ENCODE results near the gene ESYT2. TPM values are rescaled to one million over a fixed set of nuclear protein-coding genes. Genes with fewer than 3 reads are reported as not detected.
"Not testable (repeated sequence)": the region's sequence is repeated elsewhere in the genome, so short reads cannot be mapped to it uniquely, and the experiment has no call there.

The ESYT2 gene
- total RNA-seq, 4 donors from 2014 or later, result 91.6 to 159 (median 100) TPM

DNA sequence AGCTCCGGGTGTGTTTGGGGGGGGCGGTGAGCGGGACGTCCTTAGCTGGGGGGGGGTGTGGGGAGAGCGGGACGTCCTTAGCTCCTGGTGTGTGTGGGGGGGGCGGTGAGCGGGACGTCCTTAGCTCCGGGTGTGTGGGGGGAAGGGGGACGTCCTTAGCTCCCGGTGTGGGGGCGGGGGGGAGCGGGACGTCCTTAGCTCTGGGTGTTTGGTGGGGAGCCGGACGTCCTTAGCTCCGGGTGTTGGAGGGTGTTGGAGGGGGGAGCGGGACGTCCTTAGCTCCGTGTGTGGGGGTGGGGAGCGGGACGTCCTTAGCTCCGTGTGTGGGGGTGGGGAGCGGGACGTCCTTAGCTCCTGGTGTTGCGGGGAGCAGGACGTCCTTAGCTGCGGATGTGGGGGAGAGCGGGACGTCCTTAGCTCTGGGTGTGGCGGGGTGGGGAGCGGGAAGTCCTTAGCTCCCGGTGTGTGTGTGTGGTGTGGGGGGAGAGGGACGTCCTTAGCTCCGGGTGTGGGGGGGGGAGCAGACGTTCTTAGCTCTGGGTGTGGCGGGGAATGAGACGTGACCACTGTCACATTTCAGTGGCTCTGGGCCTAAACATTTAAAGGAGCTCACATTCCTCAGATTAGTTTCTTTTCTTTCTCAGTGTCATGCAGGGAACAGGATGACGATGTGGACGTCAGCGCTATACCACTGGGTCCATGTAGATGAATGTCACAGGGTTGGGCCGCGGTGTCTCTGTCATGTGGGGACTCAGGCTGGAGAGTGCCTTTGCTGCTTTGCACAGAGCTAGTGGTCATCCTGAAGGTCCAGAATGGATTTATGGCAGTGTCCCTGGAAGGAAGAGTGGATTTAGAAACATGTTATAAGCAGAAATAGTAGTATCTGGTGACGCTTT lies 34.5 kb upstream of the ESYT2 start:
- no peaks in the 10 kb centered on the region for H3K36me3 ChIP-seq
- DNase-seq, result peak; percentile 59 to 79
- H3K9me3 ChIP-seq, result no peaks in the 10 kb centered on the region
- TF ChIP-seq CTCF (IDR thresholded peaks at IDR 0.05) (no peak), POLR2A (IDR thresholded peaks at IDR 0.05) (no peak)
- no peaks in the 10 kb centered on the region for H3K27me3 ChIP-seq
- H3K27ac ChIP-seq, result peak overlapping the region; percentile 70 to 83
- no peaks in the 10 kb centered on the region for H3K4me1 ChIP-seq
- intact Hi-C loops (cut with DNase I; ENCODE audit: low total_unique reads), result no loop called here
- peak overlapping the region; percentile 50 to 61 for H3K4me3 ChIP-seq

DNA sequence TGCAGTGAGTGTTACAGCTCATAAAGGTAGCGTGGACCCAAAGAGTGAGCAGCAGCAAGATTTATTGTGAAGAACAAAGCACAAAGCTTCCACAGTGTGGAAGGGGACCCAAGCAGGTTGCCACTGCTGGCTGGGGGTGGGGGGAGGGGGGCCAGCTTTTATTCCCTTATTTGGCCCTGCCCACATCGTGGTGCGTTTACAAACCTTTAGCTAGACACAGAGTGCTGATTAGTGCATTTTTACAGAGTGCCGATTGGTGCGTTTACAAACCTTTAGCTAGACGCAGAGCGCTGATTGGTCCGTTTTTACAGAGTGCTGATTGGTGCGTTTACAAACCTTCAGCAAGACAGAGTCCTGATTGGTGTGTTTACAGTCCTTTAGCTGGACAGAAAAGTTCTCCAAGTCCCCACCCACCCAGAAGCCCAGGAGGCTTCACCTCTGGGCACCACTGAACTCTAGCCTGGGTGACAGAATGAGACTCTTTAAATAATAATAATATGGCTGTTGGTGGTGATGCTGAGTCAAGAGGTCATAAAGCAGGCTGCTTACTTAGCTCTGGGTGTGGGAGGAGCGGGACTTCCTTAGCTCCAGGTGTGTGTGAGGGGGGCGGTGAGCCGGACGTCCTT lies 33.8 kb upstream of the ESYT2 start:
- H3K36me3 ChIP-seq; intact Hi-C loops (cut with DNase I; ENCODE audit: low total_unique reads); H3K4me1 ChIP-seq; DNase-seq; H3K27me3 ChIP-seq; H3K9me3 ChIP-seq: not testable (repeated sequence)
- Histone ChIP-seq H3K27ac (peak overlapping the region; percentile 70 to 83), H3K4me3 (peak overlapping the region; percentile 50 to 61)

GRCh38 chr7:158861936-158862704 lies 32.8 kb upstream of the ESYT2 start:
- DNase-seq, result no peak

GRCh38 chr7:158861004-158861787 lies 31.9 kb upstream of the ESYT2 start:
- intact Hi-C loops (cut with DNase I; ENCODE audit: low total_unique reads), result no loop called here
- H3K36me3 ChIP-seq, result no peaks in the 10 kb centered on the region
- no peak for DNase-seq
- TF ChIP-seq POLR2A (IDR thresholded peaks at IDR 0.05) (no peak), CTCF (IDR thresholded peaks at IDR 0.05) (no peak)
- H3K4me3 ChIP-seq, result no peak overlapping the region
- no peaks in the 10 kb centered on the region for H3K9me3 ChIP-seq
- H3K4me1 ChIP-seq, result peaks cover 3 to 4% of the 10 kb centered on the region in 2 donors
- no peaks in the 10 kb centered on the region for H3K27me3 ChIP-seq
- H3K27ac ChIP-seq, result no peak overlapping the region

More at GRCh38 chr7:158861936-158862704, 32.8 kb upstream of the ESYT2 start:
- peaks cover 2 to 4% of the 10 kb centered on the region in 2 donors for H3K4me1 ChIP-seq
- intact Hi-C loops (cut with DNase I; ENCODE audit: low total_unique reads), result no loop called here
- no peaks in the 10 kb centered on the region for H3K36me3 ChIP-seq
- no peaks in the 10 kb centered on the region for H3K27me3 ChIP-seq
- H3K4me3 ChIP-seq, result no peak overlapping the region
- TF ChIP-seq POLR2A (IDR thresholded peaks at IDR 0.05) (no peak), CTCF (IDR thresholded peaks at IDR 0.05) (no peak)
- no peaks in the 10 kb centered on the region for H3K9me3 ChIP-seq
- H3K27ac ChIP-seq, result no peak overlapping the region

GRCh38 chr7:158860394-158860793 lies 31.1 kb upstream of the ESYT2 start:
- no peaks in the 10 kb centered on the region for H3K36me3 ChIP-seq
- peaks cover 3 to 4% of the 10 kb centered on the region in 2 donors for H3K4me1 ChIP-seq
- H3K9me3 ChIP-seq, result no peaks in the 10 kb centered on the region
- TF ChIP-seq POLR2A (IDR thresholded peaks at IDR 0.05) (no peak), CTCF (IDR thresholded peaks at IDR 0.05) (no peak)
- H3K27me3 ChIP-seq, result no peaks in the 10 kb centered on the region
- no peak overlapping the region for H3K27ac ChIP-seq
- intact Hi-C loops (cut with DNase I; ENCODE audit: low total_unique reads), result no loop called here
- no peak overlapping the region for H3K4me3 ChIP-seq
- DNase-seq, result no peak

Data from uterus (tissue), 4 donors.